ENCODE results near the gene BOC.

- TF ChIP-seq EZH2phosphoT487 (IDR thresholded peaks at IDR 0.05; ENCODE audit: borderline replicate concordance, low read depth, low read length) (no peak), CTCF (conservative IDR thresholded peaks at IDR 0.05; ENCODE audit: low read length) (no peak)
Measured at GRCh38 chr3:113212844-113213375, 1.6 kb downstream of the BOC start.

All from OCI-LY7 (cell line).